CD14-positive monocyte (primary cell): ENCODE measurements around the gene SUPT6H. TPM values are rescaled to one million over a fixed set of nuclear protein-coding genes. Genes with fewer than 3 reads are reported as not detected.

Source experiments
- DNase-seq, 3 donors: peaks; one replicate each; pipeline ENCODE4 v3.0.0-alpha.2; 2011 to 2022
- H2AFZ ChIP-seq: 2 replicates; pipeline ENCODE4 v1.6.0; 2012; ENCODE audit warnings: mild to moderate bottlenecking, low read depth, low read length, inconsistent platforms; ENCODE audit not compliant: insufficient read depth, poor library complexity, severe bottlenecking
- H3K27ac ChIP-seq, 2 donors: 1 replicate in 1 of 2; 2 replicates in 1 of 2; pipeline ENCODE4 v1.5.1; 2012 to 2013; ENCODE audit warnings: low read length in 2 of 2, control low read depth in 1 of 2, inconsistent platforms in 1 of 2, low read depth in 1 of 2, mild to moderate bottlenecking in 1 of 2
- H3K27me3 ChIP-seq, 2 donors: one replicate each; pipeline versions ENCODE4 v1.6.0 to v1.6.1; 2011 to 2013; ENCODE audit warnings: low read length in 2 of 2; ENCODE audit not compliant: control insufficient read depth in 2 of 2, insufficient read depth in 2 of 2
- H3K36me3 ChIP-seq, 2 donors: replicated peaks in 1 of 2; 1 replicate in 1 of 2; 2 replicates in 1 of 2; pipeline versions ENCODE4 v1.5.1 to v1.6.1; 2012 to 2013; ENCODE audit warnings: low read length in 2 of 2, control low read depth in 1 of 2, inconsistent platforms in 1 of 2, mild to moderate bottlenecking in 1 of 2; ENCODE audit not compliant: insufficient read depth in 2 of 2, control insufficient read depth in 1 of 2
- H3K4me1 ChIP-seq, 2 donors: 1 replicate in 1 of 2; 2 replicates in 1 of 2; pipeline versions ENCODE4 v1.5.1 to v1.6.1; 2012 to 2013; ENCODE audit warnings: low read length in 2 of 2, control low read depth in 1 of 2, inconsistent platforms in 1 of 2, mild to moderate bottlenecking in 1 of 2, moderate library complexity in 1 of 2; ENCODE audit not compliant: insufficient read depth in 2 of 2, control insufficient read depth in 1 of 2
- H3K4me2 ChIP-seq: replicated peaks from 2 replicates; pipeline ENCODE3; 2012; ENCODE audit warnings: low read length, moderate library complexity, mild to moderate bottlenecking; ENCODE audit not compliant: poor library complexity, severe bottlenecking; ENCODE audit errors: extremely low read depth
- H3K4me3 ChIP-seq, 3 experiments: fragments of 200-600 bp in 1 of 3; sonication (generic) in 1 of 3; replicated peaks in 1 of 3; 1 replicate in 2 of 3; 2 replicates in 1 of 3; pipeline ENCODE4 v1.5.1; 2011 to 2013; ENCODE audit warnings: low read length in 3 of 3, mild to moderate bottlenecking in 3 of 3, control low read depth in 2 of 3, low read depth in 2 of 3, inconsistent platforms in 1 of 3, moderate library complexity in 1 of 3
- H3K79me2 ChIP-seq: 2 replicates; pipeline ENCODE4 v1.6.0; 2012; ENCODE audit warnings: mild to moderate bottlenecking, control low read depth, inconsistent platforms, low read length, moderate library complexity; ENCODE audit not compliant: insufficient read depth
- H3K9ac ChIP-seq: 2 replicates; pipeline ENCODE4 v1.6.0; 2017; ENCODE audit warnings: low read length, mild to moderate bottlenecking; ENCODE audit not compliant: insufficient read depth, poor library complexity, severe bottlenecking
- H3K9me3 ChIP-seq, 2 donors: replicated peaks in 1 of 2; 1 replicate in 1 of 2; 2 replicates in 1 of 2; pipeline versions ENCODE4 v1.5.1 to v1.6.1; 2012 to 2013; ENCODE audit warnings: low read length in 2 of 2, control low read depth in 1 of 2; ENCODE audit not compliant: control insufficient read depth in 1 of 2, insufficient read depth in 1 of 2
- H4K20me1 ChIP-seq: 2 replicates; pipeline ENCODE4 v1.6.0; 2012; ENCODE audit warnings: mild to moderate bottlenecking, low read length, control low read depth, moderate library complexity; ENCODE audit not compliant: insufficient read depth
- H3K27ac Mint-ChIP-seq, 7 donors: one replicate each; pipeline ENCODE4 v1.8.0; 2020; ENCODE audit warnings: mild to moderate bottlenecking in 7 of 7, mixed read lengths in 7 of 7, moderate library complexity in 6 of 7, inconsistent platforms in 2 of 7
- H3K27me3 Mint-ChIP-seq, 3 donors: one replicate each; pipeline ENCODE4 v1.8.0; 2021 to 2022; ENCODE audit warnings: low read depth in 3 of 3, mild to moderate bottlenecking in 3 of 3, mixed read lengths in 3 of 3, moderate library complexity in 3 of 3, inconsistent platforms in 1 of 3
- H3K36me3 Mint-ChIP-seq, 2 donors: one replicate each; pipeline ENCODE4 v1.8.0; 2020; ENCODE audit warnings: mixed read lengths in 2 of 2, inconsistent platforms in 1 of 2, mild to moderate bottlenecking in 1 of 2
- H3K4me1 Mint-ChIP-seq: one replicate; pipeline ENCODE4 v1.8.0; 2020; ENCODE audit warnings: mild to moderate bottlenecking, mixed read lengths
- H3K4me3 Mint-ChIP-seq, 2 donors: one replicate each; pipeline ENCODE4 v1.8.0; 2020; ENCODE audit warnings: mild to moderate bottlenecking in 2 of 2, mixed read lengths in 2 of 2, moderate library complexity in 1 of 2
- H3K9me3 Mint-ChIP-seq, 7 donors: one replicate each; pipeline ENCODE4 v1.8.0; 2020 to 2022; ENCODE audit warnings: mixed read lengths in 7 of 7, mild to moderate bottlenecking in 6 of 7, moderate library complexity in 6 of 7, inconsistent platforms in 2 of 7
- CTCF ChIP-seq: fragments of 200-600 bp; IDR thresholded peaks from one replicate; pipeline ENCODE4 v1.8.0; 2022; ENCODE audit warnings: antibody characterized with exemption, mild to moderate bottlenecking
- WGBS: methylation state at CpG from one replicate; pipeline ENCODE4 v1.1.5; 2013; ENCODE audit warnings: missing lambda C conversion rate; ENCODE audit not compliant: insufficient coverage; 5-methylcytosine and 5-hydroxymethylcytosine counted together
- intact Hi-C, 2 donors: fragments of 100-400 bp; cut with micrococcal nuclease; formaldehyde crosslinking; loops; one replicate each; pipeline versions ENCODE4 v1.15.0 to v1.15.1; 2023
- polyA plus RNA-seq, 3 donors: library from polyadenylated mRNA; depleted of rRNA in 1 of 3; unstranded in 2 of 3; stranded (reverse) in 1 of 3; fragments of 300-500 nt in 2 of 3; fragments of >200 nt in 1 of 3; fragmentation: Illumina TruSeq in 2 of 3; gene quantifications; 1 replicate in 2 of 3; 2 replicates in 1 of 3; pipeline ENCODE4 v1.2.3, GENCODE V29; 2012 to 2021

The SUPT6H gene
- polyA plus RNA-seq, 3 donors, result 3.8 to 33.9 (median 7.8) TPM

- Mint-ChIP-seq H3K27me3 (peaks cover 0 to 4% (median 1%) of the 10 kb centered on the region in 3 donors), H3K9me3 (no peaks in the 10 kb centered on the region), H3K4me3 (peak within 1 kb of the TSS; percentile 88 to 93), H3K4me1 (peaks cover 25% of the 10 kb centered on the region), H3K27ac (peak within 1 kb of the TSS; percentile 83 to 95 (median 92)), H3K36me3 (peaks cover 19 to 28% of the 10 kb centered on the region in 2 donors)
- Histone ChIP-seq H3K4me1 (peaks cover 19 to 24% of the 10 kb centered on the region in 2 donors), H3K79me2 (peaks cover 3% of the 10 kb centered on the region), H3K4me3 (peak within 1 kb of the TSS; percentile 63 to 92 (median 80)), H3K27ac (peak within 1 kb of the TSS; percentile 75 to 85), H3K9ac (peak within 1 kb of the TSS; percentile 75), H3K27me3 (no peaks in the 10 kb centered on the region), H3K4me2 (peak within 1 kb of the TSS; percentile 98), H3K9me3 (no peaks in the 10 kb centered on the region), H4K20me1 (no peaks in the 10 kb centered on the region), H2AFZ (peak within 1 kb of the TSS; percentile 90), H3K36me3 (peaks cover 3 to 21% of the 10 kb centered on the region in 2 donors)
- TF ChIP-seq CTCF, result no peak
- intact Hi-C loops, result loop anchor here in 1 of 2 donors (10.0 kb wide), 1 partner anchor 67 kb away; the partner anchor contains the start of gene BLTP2
- DNase-seq, result no peak
- WGBS, result 1% methylated on average over 19 of the region's 20 CpGs
Observed at GRCh38 chr17:28711723-28712031, 49.7 kb downstream of the SUPT6H start, which contains the start of gene PROCA1. PROCA1 (minus strand) TSS chr17:28711888; CDS start chr17:28711660, 228 bp downstream.

- WGBS, result 9% methylated on average over 34 of the region's 34 CpGs
- H3K27me3 Mint-ChIP-seq, result peaks cover 0 to 4% (median 1%) of the 10 kb centered on the region in 3 donors
- no peaks in the 10 kb centered on the region for H3K27me3 ChIP-seq
Observed at GRCh38 chr17:28712032-28712704, 50.2 kb downstream of the SUPT6H start.

More at GRCh38 chr17:28712032-28712704, 50.2 kb downstream of the SUPT6H start:
- peak overlapping the region; percentile 98 for H3K4me2 ChIP-seq
- no peaks in the 10 kb centered on the region for H4K20me1 ChIP-seq
- TF ChIP-seq CTCF, result no peak
- Mint-ChIP-seq H3K27ac (peak overlapping the region; percentile 83 to 95 (median 92)), H3K4me1 (peaks cover 24% of the 10 kb centered on the region), H3K9me3 (no peaks in the 10 kb centered on the region), H3K4me3 (peak overlapping the region; percentile 88 to 93), H3K36me3 (peaks cover 18 to 28% of the 10 kb centered on the region in 2 donors)
- H3K4me1 ChIP-seq, result peaks cover 24 to 29% of the 10 kb centered on the region in 2 donors
- H3K36me3 ChIP-seq, result peaks cover 3 to 21% of the 10 kb centered on the region in 2 donors
- H2AFZ ChIP-seq, result peak overlapping the region; percentile 90
- peak overlapping the region; percentile 75 for H3K9ac ChIP-seq
- peak overlapping the region; percentile 75 to 85 for H3K27ac ChIP-seq
- no peaks in the 10 kb centered on the region for H3K9me3 ChIP-seq
- H3K4me3 ChIP-seq, result peak overlapping the region; percentile 63 to 92 (median 80)
- DNase-seq, result peak; percentile 68 to 75 (median 75)
- H3K79me2 ChIP-seq, result peaks cover 8% of the 10 kb centered on the region
- intact Hi-C loops, result loop anchor here in 1 of 2 donors (10.0 kb wide), 1 partner anchor 67 kb away; the partner anchor contains the start of gene BLTP2
